SK-N-SH treated with all-trans-retinoic acid at 6 μM for 48 hours (cell line): ENCODE data around the gene CBR1.

Experiments
- ATAC-seq: fragments of 200-7000 bp; cut with Tn5 transposase; 3 replicates; pipeline ENCODE4 v1.9.1; 2020; ENCODE audit warnings: mild to moderate bottlenecking, moderate library complexity
- ARNTL ChIP-seq: fragments of 450-650 bp; formaldehyde crosslinking; IDR thresholded peaks from 2 replicates; pipeline ENCODE4 v1.5.0; 2020; ENCODE audit warnings: low read depth, mild to moderate bottlenecking, moderate library complexity, borderline replicate concordance
- BACH2 ChIP-seq: fragments of 250-450 bp; sonication (Bioruptor Pico); IDR thresholded peaks from 2 replicates; pipeline ENCODE4 v1.9.0; 2021; ENCODE audit warnings: mild to moderate bottlenecking, borderline replicate concordance
- CREB5 ChIP-seq: fragments of 250-450 bp; sonication (Bioruptor Pico); IDR thresholded peaks from 2 replicates; pipeline ENCODE4 v1.5.1; 2020; ENCODE audit warnings: low read depth, mild to moderate bottlenecking, moderate library complexity
- CSRNP3 ChIP-seq: fragments of 250-450 bp; sonication (Bioruptor Pico); IDR thresholded peaks from 2 replicates; pipeline ENCODE4 v1.5.1; 2021; ENCODE audit warnings: mild to moderate bottlenecking, moderate library complexity
- ESRRG ChIP-seq: fragments of 250-450 bp; sonication (Bioruptor Pico); IDR thresholded peaks from 2 replicates; pipeline ENCODE4 v1.6.1; 2021; ENCODE audit warnings: mild to moderate bottlenecking
- GLIS3 ChIP-seq: fragments of 250-450 bp; sonication (Bioruptor Pico); IDR thresholded peaks from 2 replicates; pipeline ENCODE4 v1.5.0; 2020; ENCODE audit warnings: mild to moderate bottlenecking, moderate library complexity
- ISL1 ChIP-seq: fragments of 250-450 bp; sonication (Bioruptor Pico); IDR thresholded peaks from 2 replicates; pipeline ENCODE4 v2.1.2; 2022; ENCODE audit warnings: mild to moderate bottlenecking, moderate library complexity
- PATZ1 ChIP-seq: fragments of 250-450 bp; sonication (Bioruptor Pico); IDR thresholded peaks from 2 replicates; pipeline ENCODE4 v1.8.0; 2020; ENCODE audit warnings: mild to moderate bottlenecking, moderate library complexity, borderline replicate concordance
- RARB ChIP-seq: fragments of 250-450 bp; sonication (Bioruptor Pico); IDR thresholded peaks from 2 replicates; pipeline ENCODE4 v1.8.0; 2021; ENCODE audit warnings: mild to moderate bottlenecking, moderate library complexity
- SNAI2 ChIP-seq: fragments of 250-450 bp; sonication (Bioruptor Pico); IDR thresholded peaks from 2 replicates; pipeline ENCODE4 v1.5.0; 2020; ENCODE audit warnings: mild to moderate bottlenecking, moderate library complexity
- TCF4 ChIP-seq: fragments of 250-450 bp; sonication (Bioruptor Pico); IDR thresholded peaks from 2 replicates; pipeline ENCODE4 v1.8.0; 2021; ENCODE audit warnings: mild to moderate bottlenecking, moderate library complexity, borderline replicate concordance
- TOX ChIP-seq: fragments of 250-450 bp; sonication (Bioruptor Pico); IDR thresholded peaks from 2 replicates; pipeline ENCODE4 v1.8.0; 2021; ENCODE audit warnings: mild to moderate bottlenecking, moderate library complexity, borderline replicate concordance
- TSHZ2 ChIP-seq: fragments of 250-450 bp; sonication (Bioruptor Pico); IDR thresholded peaks from 2 replicates; pipeline ENCODE4 v1.5.0; 2020; ENCODE audit warnings: mild to moderate bottlenecking, moderate library complexity
- ZC3H10 ChIP-seq: fragments of 250-450 bp; sonication (Bioruptor Pico); IDR thresholded peaks from 2 replicates; pipeline ENCODE4 v1.5.1; 2021; ENCODE audit warnings: mild to moderate bottlenecking, moderate library complexity
- ZFP3 ChIP-seq: fragments of 250-450 bp; sonication (Bioruptor Pico); IDR thresholded peaks from 2 replicates; pipeline ENCODE4 v1.5.0; 2020; ENCODE audit warnings: mild to moderate bottlenecking, moderate library complexity
- ZFP30 ChIP-seq: fragments of 450-650 bp; formaldehyde crosslinking; IDR thresholded peaks from 2 replicates; pipeline ENCODE4 v1.5.0; 2022; ENCODE audit warnings: mild to moderate bottlenecking, moderate library complexity
- ZNF565 ChIP-seq: fragments of 450-650 bp; formaldehyde crosslinking; conservative IDR thresholded peaks from 2 replicates; pipeline ENCODE4 v1.5.0; 2020; ENCODE audit warnings: low read depth, mild to moderate bottlenecking, moderate library complexity
- ZNF70 ChIP-seq: fragments of 450-650 bp; formaldehyde crosslinking; IDR thresholded peaks from 2 replicates; pipeline ENCODE4 v1.5.0; 2020; ENCODE audit warnings: mild to moderate bottlenecking, moderate library complexity
- ZNF8 ChIP-seq: fragments of 450-650 bp; formaldehyde crosslinking; IDR thresholded peaks from 2 replicates; pipeline ENCODE4 v1.5.0; 2020; ENCODE audit warnings: mild to moderate bottlenecking, moderate library complexity

The CBR1 gene

GRCh38 chr21:36047139-36047538 lies 22.7 kb upstream of the CBR1 start:
- TF ChIP-seq TSHZ2 = no peak
- no peak for TF ChIP-seq RARB (CRISPR knock-in tag)
- TF ChIP-seq SNAI2 = no peak
- no peak for TF ChIP-seq ZC3H10 (CRISPR knock-in tag)
- TF ChIP-seq GLIS3 (CRISPR knock-in tag) = no peak
- no peak for TF ChIP-seq TCF4 (CRISPR knock-in tag)
- TF ChIP-seq CSRNP3 (CRISPR knock-in tag) = no peak
- TF ChIP-seq BACH2 (CRISPR knock-in tag) = no peak
- no peak for TF ChIP-seq PATZ1
- no peak for TF ChIP-seq ISL1 (CRISPR knock-in tag)
- TF ChIP-seq, all 23 proteins: peak for 0
- no peak for ATAC-seq

GRCh38 chr21:36048357-36048756 lies 21.5 kb upstream of the CBR1 start:
- no peak for TF ChIP-seq ZFP3 (CRISPR knock-in tag)
- TF ChIP-seq ZNF70 = no peak
- TF ChIP-seq BACH2 (CRISPR knock-in tag) = no peak
- TF ChIP-seq ZNF565 (CRISPR knock-in tag) = no peak
- no peak for TF ChIP-seq ZFP30 (CRISPR knock-in tag)
- TF ChIP-seq ESRRG (CRISPR knock-in tag) = no peak
- TF ChIP-seq RARB (CRISPR knock-in tag) = no peak
- TF ChIP-seq PATZ1 = no peak
- TF ChIP-seq CREB5 = no peak
- no peak for TF ChIP-seq SNAI2
- no peak for ATAC-seq

GRCh38 chr21:36052860-36053714 lies 16.7 kb upstream of the CBR1 start:
- ATAC-seq = no peak

GRCh38 chr21:36053715-36054062 lies 16.1 kb upstream of the CBR1 start:
- no peak for ATAC-seq
- no peak for TF ChIP-seq TCF4 (CRISPR knock-in tag)
- TF ChIP-seq ZFP3 (CRISPR knock-in tag) = no peak
- TF ChIP-seq BACH2 (CRISPR knock-in tag) = no peak
- no peak for TF ChIP-seq PATZ1
- TF ChIP-seq ZNF8 = no peak
- no peak for TF ChIP-seq CSRNP3 (CRISPR knock-in tag)
- TF ChIP-seq SNAI2 = no peak
- no peak for TF ChIP-seq ZC3H10 (CRISPR knock-in tag)
- TF ChIP-seq ZFP30 (CRISPR knock-in tag) = no peak
- TF ChIP-seq ESRRG (CRISPR knock-in tag) = no peak
- no peak for TF ChIP-seq ZNF565 (CRISPR knock-in tag)
- no peak for TF ChIP-seq TOX (CRISPR knock-in tag)
- TF ChIP-seq GLIS3 (CRISPR knock-in tag) = no peak
- TF ChIP-seq ARNTL (CRISPR knock-in tag) = no peak
- no peak for TF ChIP-seq RARB (CRISPR knock-in tag)
- TF ChIP-seq, all 23 proteins: peak for 0

More at GRCh38 chr21:36052860-36053714, 16.7 kb upstream of the CBR1 start:
- TF ChIP-seq ZNF8 (no peak), ZNF565 (CRISPR knock-in tag) (no peak), ARNTL (CRISPR knock-in tag) (no peak)
- TF ChIP-seq, all 23 proteins: peak for 0
